HEK293T (cell line): ENCODE data around the gene LRRC58.

Source experiments
- CTCF ChIA-PET: fragments of 350-600 bp; formaldehyde crosslinking; extraction: SDS; loops from one replicate; lab custom pipeline; 2021; ENCODE audit warnings: antibody characterized with exemption, inconsistent platforms; lab: Yijun Ruan, JAX
- POLR2A ChIA-PET: fragments of 350-600 bp; formaldehyde crosslinking; extraction: SDS; loops from one replicate; lab custom pipeline; 2020; ENCODE audit warnings: antibody characterized with exemption, inconsistent platforms; lab: Yijun Ruan, JAX
- DNase-seq: peaks from one replicate; pipeline ENCODE4 v3.0.0; 2012; ENCODE audit warnings: mixed read lengths; ENCODE audit errors: extremely low spot score
- ARNT ChIP-seq: fragments of 450-650 bp; IDR thresholded peaks from 2 replicates; pipeline ENCODE4 v1.6.1; 2017; ENCODE audit warnings: mild to moderate bottlenecking
- BHLHE40 ChIP-seq: fragments of 450-650 bp; IDR thresholded peaks from 2 replicates; pipeline ENCODE4 v1.6.1; 2016; ENCODE audit warnings: mild to moderate bottlenecking, moderate library complexity, borderline replicate concordance
- CTBP1 ChIP-seq: fragments of 450-650 bp; IDR thresholded peaks from 2 replicates; pipeline ENCODE4 v1.6.1; 2016; ENCODE audit warnings: borderline replicate concordance
- ELF4 ChIP-seq: fragments of 450-650 bp; IDR thresholded peaks from 2 replicates; pipeline ENCODE4 v1.6.1; 2017; ENCODE audit warnings: antibody characterized with exemption
- FOXA1 ChIP-seq: fragments of 450-650 bp; IDR thresholded peaks from 2 replicates; pipeline ENCODE4 v1.6.1; 2016; ENCODE audit warnings: mild to moderate bottlenecking
- FOXK2 ChIP-seq: fragments of 450-650 bp; IDR thresholded peaks from 2 replicates; pipeline ENCODE4 v1.6.1; 2016; ENCODE audit warnings: mild to moderate bottlenecking
- FOXM1 ChIP-seq: fragments of 450-650 bp; IDR thresholded peaks from 2 replicates; pipeline ENCODE4 v1.6.1; 2017; ENCODE audit warnings: mild to moderate bottlenecking, borderline replicate concordance
- HDGF ChIP-seq: fragments of 450-650 bp; IDR thresholded peaks from 2 replicates; pipeline ENCODE4 v1.6.1; 2017; ENCODE audit warnings: antibody characterized with exemption, borderline replicate concordance
- L3MBTL2 ChIP-seq: fragments of 450-650 bp; conservative IDR thresholded peaks from 2 replicates; pipeline ENCODE4 v1.6.1; 2016; ENCODE audit warnings: mild to moderate bottlenecking
- LEF1 ChIP-seq: fragments of 450-650 bp; IDR thresholded peaks from 2 replicates; pipeline ENCODE4 v1.6.1; 2017; ENCODE audit warnings: mild to moderate bottlenecking, borderline replicate concordance
- NFRKB ChIP-seq: fragments of 450-650 bp; IDR thresholded peaks from 2 replicates; pipeline ENCODE4 v1.6.1; 2016; ENCODE audit warnings: mild to moderate bottlenecking, moderate library complexity
- PKNOX1 ChIP-seq: fragments of 450-650 bp; IDR thresholded peaks from 2 replicates; pipeline ENCODE4 v1.6.1; 2016
- SP1 ChIP-seq: fragments of 450-650 bp; IDR thresholded peaks from 2 replicates; pipeline ENCODE4 v1.6.1; 2017
- SUZ12 ChIP-seq: fragments of 450-650 bp; IDR thresholded peaks from 2 replicates; pipeline ENCODE4 v1.6.1; 2016; ENCODE audit warnings: mild to moderate bottlenecking
- TARDBP ChIP-seq: fragments of 450-650 bp; IDR thresholded peaks from 2 replicates; pipeline ENCODE4 v1.6.1; 2016
- ZNF384 ChIP-seq: fragments of 450-650 bp; IDR thresholded peaks from 2 replicates; pipeline ENCODE4 v1.6.1; 2016

The LRRC58 gene

GRCh38 chr3:120348065-120348990, 826 bp downstream of the LRRC58 start:
- CTCF ChIA-PET, result interaction anchor here (0.9 kb wide), 1 partner anchor 210 kb away, joined by 3 read pairs; no protein-coding TSS in a partner anchor
- TF ChIP-seq ARNT (no peak), CTBP1 (no peak), ELF4 (no peak), PKNOX1 (no peak), FOXK2 (no peak), LEF1 (no peak), FOXM1 (no peak), HDGF (no peak), L3MBTL2 (no peak), FOXA1 (no peak), SP1 (no peak), TARDBP (no peak), ZNF384 (no peak), SUZ12 (no peak), NFRKB (no peak)
- POLR2A ChIA-PET, result interaction anchor here (0.7 to 3.2 kb wide), 12 partner anchors 10 to 850 kb away, joined by 3 to 23 read pairs (median 5); partner anchors contain the start of gene TIMMDC1

GRCh38 chr3:120344349-120344748, 4.8 kb downstream of the LRRC58 start:
- no peak for TF ChIP-seq FOXM1
- TF ChIP-seq TARDBP, result no peak
- TF ChIP-seq ZNF384, result no peak
- no peak for TF ChIP-seq SP1
- no peak for TF ChIP-seq HDGF
- TF ChIP-seq PKNOX1, result no peak
- TF ChIP-seq CTBP1, result no peak
- no peak for TF ChIP-seq ELF4
- no peak for TF ChIP-seq FOXA1
- TF ChIP-seq FOXK2, result no peak
- no peak for TF ChIP-seq L3MBTL2
- ChIA-PET POLR2A (no interaction called here), CTCF (interaction anchor here (0.6 kb wide), 1 partner anchor 171 kb away, joined by 4 read pairs; no protein-coding TSS in a partner anchor)
- no peak for DNase-seq

More at GRCh38 chr3:120348065-120348990, 826 bp downstream of the LRRC58 start:
- DNase-seq, result peak; percentile 51

- TF ChIP-seq NFRKB (no peak), CTBP1 (no peak), HDGF (no peak), SUZ12 (no peak), L3MBTL2 (no peak), ZNF384 (no peak), ARNT (no peak), LEF1 (no peak), SP1 (no peak)
- POLR2A ChIA-PET, result no interaction called here
- no peak for DNase-seq
- CTCF ChIA-PET, result interaction anchor here (1.0 kb wide), 2 partner anchors 9 to 217 kb away, joined by 3 read pairs; no protein-coding TSS in a partner anchor
These were observed 7.4 kb downstream of the LRRC58 start for GRCh38 chr3:120341658-120342346.

GRCh38 chr3:120339362-120339761, 9.8 kb downstream of the LRRC58 start:
- TF ChIP-seq HDGF (no peak), L3MBTL2 (no peak), ELF4 (no peak), ZNF384 (no peak), TARDBP (no peak), BHLHE40 (no peak), PKNOX1 (no peak), SP1 (no peak), CTBP1 (no peak), ARNT (no peak), FOXK2 (no peak), NFRKB (no peak), FOXA1 (no peak), FOXM1 (no peak), SUZ12 (no peak), LEF1 (no peak)
- ChIA-PET CTCF (no interaction called here), POLR2A (no interaction called here)
- no peak for DNase-seq

GRCh38 chr3:120338517-120338916, 10.6 kb downstream of the LRRC58 start:
- ChIA-PET POLR2A (interaction anchor here (2.7 kb wide), 1 partner anchor 11 kb away, joined by 16 read pairs; the partner anchor contains the start of gene LRRC58), CTCF (no interaction called here)
- TF ChIP-seq TARDBP (no peak), L3MBTL2 (no peak), BHLHE40 (no peak), ZNF384 (no peak), ARNT (no peak), FOXK2 (no peak), CTBP1 (no peak)
- DNase-seq, result no peak

GRCh38 chr3:120332646-120333045, 16.5 kb downstream of the LRRC58 start:
- no peak for DNase-seq
- ChIA-PET POLR2A (no interaction called here), CTCF (no interaction called here)
- TF ChIP-seq ARNT (no peak), HDGF (no peak), SP1 (no peak), FOXA1 (no peak), BHLHE40 (no peak), FOXM1 (no peak), CTBP1 (no peak), ELF4 (no peak)
